A549 (cell line): ENCODE measurements around the gene CSF2. TPM values are rescaled to one million over a fixed set of nuclear protein-coding genes. Genes with fewer than 3 reads are reported as not detected.

ENCODE experiments used
- ATAC-seq, 2 experiments: fragments of 200-7000 bp in 1 of 2; fragments of >200 bp in 1 of 2; cut with Nextera tagmentation in 1 of 2; cut with Tn5 transposase in 1 of 2; 3 replicates each; pipeline versions ENCODE4 v1.8.0 to v1.9.1; 2018 to 2020; ENCODE audit warnings: mild to moderate bottlenecking in 1 of 2, moderate library complexity in 1 of 2
- CTCF ChIA-PET: fragments of 300-600 bp; sonication (Branson Sonifier 250); formaldehyde crosslinking; extraction: SDS; loops from one replicate; lab custom pipeline; 2021; ENCODE audit warnings: antibody characterized with exemption, inconsistent platforms; lab: Yijun Ruan, JAX
- POLR2A ChIA-PET: fragments of 350-600 bp; formaldehyde crosslinking; extraction: SDS; loops from one replicate; lab custom pipeline; 2021; ENCODE audit warnings: antibody characterized with exemption, inconsistent platforms; lab: Yijun Ruan, JAX
- DNase-seq, 2 experiments: peaks; one replicate each; pipeline versions ENCODE4 v3.0.0 to v3.0.0-alpha.2; 2011 to 2016; ENCODE audit warnings: low read depth in 1 of 2, low spot score in 1 of 2
- FAIRE-seq: peaks from 2 replicates; lab custom pipeline; 2011; peaks lifted over from hg19 to GRCh38; lab: Jason Lieb, UNC
- H3K27ac ChIP-seq, 2 experiments: fragments of >200 bp; sonication (Bioruptor Twin); formaldehyde crosslinking; 3 replicates each; pipeline ENCODE4 v1.5.1; 2016 to 2017
- H3K4me1 ChIP-seq: fragments of >200 bp; sonication (Bioruptor Twin); formaldehyde crosslinking; 3 replicates; pipeline ENCODE4 v1.6.1; 2016
- H3K4me2 ChIP-seq: fragments of >200 bp; sonication (Bioruptor Twin); formaldehyde crosslinking; 3 replicates; pipeline ENCODE4 v1.6.1; 2016
- H3K4me3 ChIP-seq: fragments of >200 bp; sonication (Bioruptor Twin); formaldehyde crosslinking; 3 replicates; pipeline ENCODE4 v1.5.1; 2016
- H3K9me3 ChIP-seq: fragments of >200 bp; sonication (Bioruptor Twin); formaldehyde crosslinking; 3 replicates; pipeline ENCODE4 v1.6.1; 2016
- BHLHE40 ChIP-seq: IDR thresholded peaks from 2 replicates; pipeline ENCODE4 v1.6.1; 2012; ENCODE audit warnings: low read depth, low read length, inconsistent platforms
- CBX2 ChIP-seq: fragments of 200-600 bp; sonication (generic); IDR thresholded peaks from 2 replicates; pipeline ENCODE4 v1.6.1; 2016; ENCODE audit warnings: low read depth, mild to moderate bottlenecking, borderline replicate concordance
- CHD2 ChIP-seq: fragments of 150-350 bp; IDR thresholded peaks from 2 replicates; pipeline ENCODE4 v1.6.1; 2014; ENCODE audit warnings: low read length; ENCODE audit not compliant: partially characterized antibody
- EHMT2 ChIP-seq: fragments of 200-600 bp; sonication (generic); IDR thresholded peaks from 2 replicates; pipeline ENCODE4 v1.6.1; 2016; ENCODE audit warnings: antibody characterized with exemption, low read depth, mild to moderate bottlenecking, moderate library complexity
- FOSL2 ChIP-seq, 2 experiments: fragments of 450-650 bp in 1 of 2; fragments of >200 bp in 1 of 2; sonication (Bioruptor Twin) in 1 of 2; formaldehyde crosslinking; IDR thresholded peaks; 2 replicates each; pipeline versions ENCODE4 v1.5.0 to v1.6.1; 2016 to 2020; ENCODE audit warnings: mild to moderate bottlenecking in 1 of 2, moderate library complexity in 1 of 2
- HOXB13 ChIP-seq: fragments of 250-450 bp; sonication (Bioruptor Pico); IDR thresholded peaks from 2 replicates; pipeline ENCODE4 v1.5.0; 2020; ENCODE audit warnings: low read depth, mild to moderate bottlenecking, moderate library complexity
- MYC ChIP-seq: IDR thresholded peaks from 2 replicates; pipeline ENCODE4 v1.6.1; 2012; ENCODE audit warnings: mild to moderate bottlenecking, inconsistent platforms, low read length, improper control_type of control experiment, borderline replicate concordance
- NFE2L2 ChIP-seq: fragments of 150-350 bp; conservative IDR thresholded peaks from 2 replicates; pipeline ENCODE4 v1.6.1; 2014; ENCODE audit warnings: low read length
- NPAS2 ChIP-seq: fragments of 250-450 bp; sonication (Bioruptor Pico); IDR thresholded peaks from 2 replicates; pipeline ENCODE4 v1.8.0; 2022; ENCODE audit warnings: mild to moderate bottlenecking, moderate library complexity, borderline replicate concordance
- NR3C1 ChIP-seq: fragments of >200 bp; sonication (Bioruptor Twin); formaldehyde crosslinking; IDR thresholded peaks from 3 replicates; pipeline ENCODE4 v1.6.1; 2017
- PHF8 ChIP-seq: fragments of 200-600 bp; sonication (generic); IDR thresholded peaks from 2 replicates; pipeline ENCODE4 v1.6.1; 2016; ENCODE audit warnings: low read depth, mild to moderate bottlenecking, antibody characterized with exemption, moderate library complexity, borderline replicate concordance
- POLR2AphosphoS2 ChIP-seq: conservative IDR thresholded peaks from 2 replicates; pipeline ENCODE4 v1.6.1; 2012; ENCODE audit warnings: low read length, improper control_type of control experiment, inconsistent platforms
- RAD21 ChIP-seq, 2 experiments: fragments of >200 bp in 1 of 2; sonication (Bioruptor Twin) in 1 of 2; formaldehyde crosslinking in 1 of 2; IDR thresholded peaks in 1 of 2; conservative IDR thresholded peaks in 1 of 2; 2 replicates in 1 of 2; 3 replicates in 1 of 2; pipeline ENCODE4 v1.6.1; 2012 to 2018; ENCODE audit warnings: inconsistent platforms in 1 of 2
- RCOR1 ChIP-seq: fragments of 150-350 bp; IDR thresholded peaks from 2 replicates; pipeline ENCODE4 v1.6.1; 2014; ENCODE audit warnings: antibody characterized with exemption, low read length, low read depth
- SREBF2 ChIP-seq: fragments of 450-650 bp; IDR thresholded peaks from 2 replicates; pipeline ENCODE4 v1.6.1; 2014; ENCODE audit warnings: mild to moderate bottlenecking, moderate library complexity
- ZFP36 ChIP-seq: fragments of 450-650 bp; IDR thresholded peaks from 2 replicates; pipeline ENCODE4 v1.6.1; 2014; ENCODE audit warnings: borderline replicate concordance; ENCODE audit not compliant: partially characterized antibody
- WGBS: methylation state at CpG from one replicate; pipeline ENCODE4 v1.1.6; 2017; ENCODE audit errors: missing lambda C conversion rate; 5-methylcytosine and 5-hydroxymethylcytosine counted together
- polyA plus RNA-seq, 4 experiments: library from polyadenylated mRNA; depleted of rRNA in 3 of 4; stranded (reverse); fragments of >200 nt; fragmentation: RNase III in 1 of 4; extraction: RNeasy Plus Mini Kit Qiagen cat#74134 plus additional on column Dnase treatment in 1 of 4; gene quantifications; 2 replicates in 3 of 4; 3 replicates in 1 of 4; pipeline ENCODE4 v1.2.3, GENCODE V29; 2011 to 2017
- TF ChIP-seq, protein P1 (sequence below): fragments of 200-600 bp; sonication (generic); IDR thresholded peaks from 2 replicates; pipeline ENCODE4 v1.6.1; 2016; ENCODE audit warnings: antibody characterized with exemption, mild to moderate bottlenecking, moderate library complexity
- TF ChIP-seq, protein P2 (sequence below): fragments of >200 bp; sonication (Bioruptor Twin); formaldehyde crosslinking; IDR thresholded peaks from 3 replicates; pipeline ENCODE4 v1.6.1; 2016
- TF ChIP-seq, protein P3 (sequence below): IDR thresholded peaks from 2 replicates; pipeline ENCODE4 v1.6.1; 2012
- TF ChIP-seq, protein P4 (sequence below): fragments of 450-650 bp; IDR thresholded peaks from 2 replicates; pipeline ENCODE4 v1.6.1; 2014; ENCODE audit warnings: antibody characterized with exemption
- TF ChIP-seq, protein P5 (sequence below): fragments of 250-450 bp; sonication (Bioruptor Pico); IDR thresholded peaks from 2 replicates; pipeline ENCODE4 v1.5.0; 2021; ENCODE audit warnings: mild to moderate bottlenecking, moderate library complexity, borderline replicate concordance
- TF ChIP-seq, protein P6 (sequence below): fragments of 150-350 bp; IDR thresholded peaks from 2 replicates; pipeline ENCODE4 v1.6.1; 2014; ENCODE audit warnings: low read depth, mild to moderate bottlenecking, low read length

Gene CSF2
- polyA plus RNA-seq, 2 of the 4 experiments (the other 2 are of a cell fraction): not detected

DNA sequence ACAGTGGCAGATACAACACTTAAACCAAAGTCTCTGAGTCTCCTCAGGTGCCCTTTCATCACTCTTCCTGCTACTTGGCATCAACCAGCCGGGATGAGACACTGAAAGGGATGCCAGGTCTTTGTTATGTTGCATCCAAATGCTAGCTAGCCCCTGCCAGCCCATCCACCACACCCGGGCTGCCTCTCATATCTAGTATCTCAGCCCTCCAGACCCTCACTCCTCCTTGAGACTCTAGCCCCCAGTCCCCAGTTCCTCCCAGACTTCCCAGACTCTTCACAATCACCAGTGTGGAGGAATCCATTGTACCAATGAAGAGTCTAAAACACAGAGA lies 21.5 kb downstream of the CSF2 start (continued):
- TF ChIP-seq, protein P1, sequence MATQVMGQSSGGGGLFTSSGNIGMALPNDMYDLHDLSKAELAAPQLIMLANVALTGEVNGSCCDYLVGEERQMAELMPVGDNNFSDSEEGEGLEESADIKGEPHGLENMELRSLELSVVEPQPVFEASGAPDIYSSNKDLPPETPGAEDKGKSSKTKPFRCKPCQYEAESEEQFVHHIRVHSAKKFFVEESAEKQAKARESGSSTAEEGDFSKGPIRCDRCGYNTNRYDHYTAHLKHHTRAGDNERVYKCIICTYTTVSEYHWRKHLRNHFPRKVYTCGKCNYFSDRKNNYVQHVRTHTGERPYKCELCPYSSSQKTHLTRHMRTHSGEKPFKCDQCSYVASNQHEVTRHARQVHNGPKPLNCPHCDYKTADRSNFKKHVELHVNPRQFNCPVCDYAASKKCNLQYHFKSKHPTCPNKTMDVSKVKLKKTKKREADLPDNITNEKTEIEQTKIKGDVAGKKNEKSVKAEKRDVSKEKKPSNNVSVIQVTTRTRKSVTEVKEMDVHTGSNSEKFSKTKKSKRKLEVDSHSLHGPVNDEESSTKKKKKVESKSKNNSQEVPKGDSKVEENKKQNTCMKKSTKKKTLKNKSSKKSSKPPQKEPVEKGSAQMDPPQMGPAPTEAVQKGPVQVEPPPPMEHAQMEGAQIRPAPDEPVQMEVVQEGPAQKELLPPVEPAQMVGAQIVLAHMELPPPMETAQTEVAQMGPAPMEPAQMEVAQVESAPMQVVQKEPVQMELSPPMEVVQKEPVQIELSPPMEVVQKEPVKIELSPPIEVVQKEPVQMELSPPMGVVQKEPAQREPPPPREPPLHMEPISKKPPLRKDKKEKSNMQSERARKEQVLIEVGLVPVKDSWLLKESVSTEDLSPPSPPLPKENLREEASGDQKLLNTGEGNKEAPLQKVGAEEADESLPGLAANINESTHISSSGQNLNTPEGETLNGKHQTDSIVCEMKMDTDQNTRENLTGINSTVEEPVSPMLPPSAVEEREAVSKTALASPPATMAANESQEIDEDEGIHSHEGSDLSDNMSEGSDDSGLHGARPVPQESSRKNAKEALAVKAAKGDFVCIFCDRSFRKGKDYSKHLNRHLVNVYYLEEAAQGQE: no peak
- TF ChIP-seq NR3C1 (no peak), RAD21 (conservative IDR thresholded peaks at IDR 0.05 in 1 of 2, IDR thresholded peaks at IDR 0.05 in 1 of 2) (no peak), NPAS2 (no peak), FOSL2 (IDR thresholded peaks at IDR 0.05) (no peak), FOSL2 (CRISPR knock-in tag; IDR thresholded peaks at IDR 0.05) (no peak)
- TF ChIP-seq, protein P2, sequence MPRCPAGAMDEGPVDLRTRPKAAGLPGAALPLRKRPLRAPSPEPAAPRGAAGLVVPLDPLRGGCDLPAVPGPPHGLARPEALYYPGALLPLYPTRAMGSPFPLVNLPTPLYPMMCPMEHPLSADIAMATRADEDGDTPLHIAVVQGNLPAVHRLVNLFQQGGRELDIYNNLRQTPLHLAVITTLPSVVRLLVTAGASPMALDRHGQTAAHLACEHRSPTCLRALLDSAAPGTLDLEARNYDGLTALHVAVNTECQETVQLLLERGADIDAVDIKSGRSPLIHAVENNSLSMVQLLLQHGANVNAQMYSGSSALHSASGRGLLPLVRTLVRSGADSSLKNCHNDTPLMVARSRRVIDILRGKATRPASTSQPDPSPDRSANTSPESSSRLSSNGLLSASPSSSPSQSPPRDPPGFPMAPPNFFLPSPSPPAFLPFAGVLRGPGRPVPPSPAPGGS: no peak

DNA sequence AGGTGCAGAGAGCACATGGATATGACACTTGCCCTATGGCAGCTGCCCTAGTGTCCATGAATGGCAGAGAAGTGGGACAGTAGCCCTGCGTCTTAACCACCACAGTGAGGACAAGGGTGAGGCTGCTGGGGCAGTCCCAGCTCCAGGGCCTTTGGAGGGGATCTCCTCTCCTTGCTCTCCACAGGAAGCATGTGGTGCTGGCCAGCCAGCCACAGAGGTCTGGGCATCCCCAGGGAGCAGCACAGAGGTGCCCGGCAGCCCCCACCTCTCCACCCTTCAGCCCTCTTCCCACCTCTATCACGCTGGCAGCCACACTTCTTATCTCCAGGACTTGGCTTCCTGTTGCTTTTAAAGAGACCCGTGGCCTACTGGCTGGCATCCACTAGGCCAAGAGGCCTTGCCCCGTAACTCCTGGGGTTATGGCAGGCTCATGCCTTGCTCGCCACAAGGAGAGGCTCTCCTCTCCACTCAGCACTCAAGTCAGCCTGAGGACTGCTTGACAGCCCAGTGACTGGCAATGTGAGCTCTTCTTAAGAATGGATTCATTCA lies 21.9 kb downstream of the CSF2 start:
- peaks cover 17% of the 10 kb centered on the region for H3K4me1 ChIP-seq
- WGBS: 81% methylated on average over 6 of the region's 6 CpGs
- no peak for ATAC-seq
- TF ChIP-seq MYC: no peak
- TF ChIP-seq, protein P3, sequence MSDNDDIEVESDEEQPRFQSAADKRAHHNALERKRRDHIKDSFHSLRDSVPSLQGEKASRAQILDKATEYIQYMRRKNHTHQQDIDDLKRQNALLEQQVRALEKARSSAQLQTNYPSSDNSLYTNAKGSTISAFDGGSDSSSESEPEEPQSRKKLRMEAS: no peak
- TF ChIP-seq, all 56 proteins: peak for 0
- H3K4me3 ChIP-seq: no peak overlapping the region
- FAIRE-seq (no peak), DNase-seq (no peak)
- peak overlapping the region; percentile 50; the same call in 2 of the 3 replicates for H3K4me2 ChIP-seq
- ChIA-PET POLR2A (interaction anchor here (1.2 to 1.3 kb wide), 2 partner anchors 8 to 9 kb away, joined by 4 to 6 read pairs; no protein-coding TSS in a partner anchor), CTCF (interaction anchor here (0.8 to 3.7 kb wide), 5 partner anchors 9 to 39 kb away, joined by 3 to 32 read pairs (median 5); no protein-coding TSS in a partner anchor)
- H3K9me3 ChIP-seq: no peaks in the 10 kb centered on the region
- H3K27ac ChIP-seq: peak overlapping the region; percentile 28 to 64; a peak in 5 of 6 replicates

DNA sequence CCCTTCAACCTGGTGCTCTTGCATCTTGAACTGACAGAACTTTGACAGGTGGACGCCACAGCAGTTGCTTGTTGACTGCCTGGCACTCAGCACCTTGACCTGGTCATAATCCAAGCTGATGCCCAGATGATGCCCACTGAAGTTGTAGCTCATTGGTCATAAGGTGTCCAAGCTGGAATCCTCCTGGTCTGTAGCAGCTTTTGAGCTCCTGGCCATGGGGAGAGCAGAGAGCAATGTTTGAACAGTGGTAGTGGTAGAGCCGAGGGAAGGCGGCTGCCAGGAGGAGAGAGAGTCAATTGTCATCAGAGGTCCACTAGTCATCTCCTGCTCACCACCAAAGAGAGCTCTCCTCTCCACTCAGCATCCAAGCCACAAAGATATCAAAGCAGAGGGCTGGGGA lies 23.3 kb downstream of the CSF2 start:
- Histone ChIP-seq H3K9me3 (no peaks in the 10 kb centered on the region), H3K4me1 (peaks cover 17% of the 10 kb centered on the region), H3K27ac (no peak overlapping the region), H3K4me2 (no peak overlapping the region), H3K4me3 (no peak overlapping the region)
- DNase-seq: no peak
- ATAC-seq: no peak
- ChIA-PET CTCF (interaction anchor here (1.1 to 2.0 kb wide), 3 partner anchors 12 to 32 kb away, joined by 4 to 11 read pairs (median 4); no protein-coding TSS in a partner anchor), POLR2A (no interaction called here)
- no peak for TF ChIP-seq SREBF2
- TF ChIP-seq CHD2: no peak
- TF ChIP-seq BHLHE40: no peak
- no peak for TF ChIP-seq EHMT2
- no peak for TF ChIP-seq NFE2L2
- no peak for TF ChIP-seq PHF8
- TF ChIP-seq HOXB13 (CRISPR knock-in tag): no peak
- no peak for TF ChIP-seq POLR2AphosphoS2
- no peak for TF ChIP-seq NR3C1
- TF ChIP-seq, protein P4, sequence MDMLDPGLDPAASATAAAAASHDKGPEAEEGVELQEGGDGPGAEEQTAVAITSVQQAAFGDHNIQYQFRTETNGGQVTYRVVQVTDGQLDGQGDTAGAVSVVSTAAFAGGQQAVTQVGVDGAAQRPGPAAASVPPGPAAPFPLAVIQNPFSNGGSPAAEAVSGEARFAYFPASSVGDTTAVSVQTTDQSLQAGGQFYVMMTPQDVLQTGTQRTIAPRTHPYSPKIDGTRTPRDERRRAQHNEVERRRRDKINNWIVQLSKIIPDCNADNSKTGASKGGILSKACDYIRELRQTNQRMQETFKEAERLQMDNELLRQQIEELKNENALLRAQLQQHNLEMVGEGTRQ: no peak
- no peak for TF ChIP-seq CBX2
- TF ChIP-seq, protein P3: no peak
- TF ChIP-seq MYC: no peak
- TF ChIP-seq RCOR1: no peak
- TF ChIP-seq, protein P5, sequence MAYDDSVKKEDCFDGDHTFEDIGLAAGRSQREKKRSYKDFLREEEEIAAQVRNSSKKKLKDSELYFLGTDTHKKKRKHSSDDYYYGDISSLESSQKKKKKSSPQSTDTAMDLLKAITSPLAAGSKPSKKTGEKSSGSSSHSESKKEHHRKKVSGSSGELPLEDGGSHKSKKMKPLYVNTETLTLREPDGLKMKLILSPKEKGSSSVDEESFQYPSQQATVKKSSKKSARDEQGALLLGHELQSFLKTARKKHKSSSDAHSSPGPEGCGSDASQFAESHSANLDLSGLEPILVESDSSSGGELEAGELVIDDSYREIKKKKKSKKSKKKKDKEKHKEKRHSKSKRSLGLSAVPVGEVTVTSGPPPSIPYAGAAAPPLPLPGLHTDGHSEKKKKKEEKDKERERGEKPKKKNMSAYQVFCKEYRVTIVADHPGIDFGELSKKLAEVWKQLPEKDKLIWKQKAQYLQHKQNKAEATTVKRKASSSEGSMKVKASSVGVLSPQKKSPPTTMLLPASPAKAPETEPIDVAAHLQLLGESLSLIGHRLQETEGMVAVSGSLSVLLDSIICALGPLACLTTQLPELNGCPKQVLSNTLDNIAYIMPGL (CRISPR knock-in tag): no peak
- TF ChIP-seq, protein P6, sequence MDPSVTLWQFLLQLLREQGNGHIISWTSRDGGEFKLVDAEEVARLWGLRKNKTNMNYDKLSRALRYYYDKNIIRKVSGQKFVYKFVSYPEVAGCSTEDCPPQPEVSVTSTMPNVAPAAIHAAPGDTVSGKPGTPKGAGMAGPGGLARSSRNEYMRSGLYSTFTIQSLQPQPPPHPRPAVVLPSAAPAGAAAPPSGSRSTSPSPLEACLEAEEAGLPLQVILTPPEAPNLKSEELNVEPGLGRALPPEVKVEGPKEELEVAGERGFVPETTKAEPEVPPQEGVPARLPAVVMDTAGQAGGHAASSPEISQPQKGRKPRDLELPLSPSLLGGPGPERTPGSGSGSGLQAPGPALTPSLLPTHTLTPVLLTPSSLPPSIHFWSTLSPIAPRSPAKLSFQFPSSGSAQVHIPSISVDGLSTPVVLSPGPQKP: no peak
- TF ChIP-seq ZFP36: no peak
- WGBS: 89% methylated on average over 3 of the region's 3 CpGs
- no peak for FAIRE-seq
